ENCODE measurements around the gene TBCK. TPM values are rescaled to one million over a fixed set of nuclear protein-coding genes. Genes with fewer than 3 reads are reported as not detected.

Gene TBCK
- total and polyA plus RNA-seq, 2 donors (not counting 3 experiments of a cell fraction or from before 2014, with no cell fraction given), result 18.2 to 38.6 TPM

GRCh38 chr4:106186201-106186600 is 129.8 kb downstream of the TBCK start:
- no peaks in the 10 kb centered on the region for H3K9me1 ChIP-seq (replicated peaks; ENCODE audit: control insufficient read depth, extremely low read depth, insufficient read depth, low read length)
- TF ChIP-seq EZH2 (IDR thresholded peaks at IDR 0.05; ENCODE audit: borderline replicate concordance, low read depth, low read length, severe bottlenecking) (no peak), GATA2 (IDR thresholded peaks at IDR 0.05; ENCODE audit: insufficient read depth, insufficient read length, low read depth, low read length) (no peak), MYC (IDR thresholded peaks at IDR 0.05; ENCODE audit: low read depth, low read length) (no peak), CTCF (IDR thresholded peaks at IDR 0.05; ENCODE audit: extremely low read depth in 1 of 2, insufficient read depth in 1 of 2, low read depth in 1 of 2, low read length in 2 of 2) (no peak), POLR2AphosphoS5 (IDR thresholded peaks at IDR 0.05; ENCODE audit: insufficient read depth, low read depth, low read length) (no peak), POLR2A (IDR thresholded peaks at IDR 0.05; ENCODE audit: low read depth, low read length) (no peak), JUN (IDR thresholded peaks at IDR 0.05; ENCODE audit: borderline replicate concordance, insufficient read depth, insufficient read length, low read depth) (no peak), FOS (IDR thresholded peaks at IDR 0.05; ENCODE audit: borderline replicate concordance, insufficient read depth, low read length) (no peak)
- DNase-seq (ENCODE audit: low read depth, low spot score), result no peak
- BruUV-seq (replicated peaks), result no TSS peak
- no peak overlapping the region for H3K4me2 ChIP-seq (ENCODE audit: insufficient read depth, low read length)
- H3K27ac ChIP-seq (ENCODE audit: insufficient read depth, low read depth, low read length), result no peak overlapping the region
- H2AFZ ChIP-seq (ENCODE audit: low read depth, low read length), result no peak overlapping the region
- no peaks in the 10 kb centered on the region for H3K27me3 ChIP-seq (ENCODE audit: control insufficient read depth in 2 of 2, insufficient read depth in 2 of 2, low read length in 2 of 2)
- H3K79me2 ChIP-seq (ENCODE audit: control insufficient read depth, insufficient read depth, low read length), result no peaks in the 10 kb centered on the region
- ChIA-PET POLR2A (no interaction called here), CTCF (no interaction called here)
- H3K4me1 ChIP-seq (ENCODE audit: control insufficient read depth, extremely low read depth, insufficient read depth, low read length), result no peaks in the 10 kb centered on the region
- no peak overlapping the region for H3K4me3 ChIP-seq (replicated peaks in 1 of 3; ENCODE audit: insufficient read depth in 1 of 3, low read depth in 1 of 3, low read length in 3 of 3)
- intact Hi-C loops (cut with micrococcal nuclease) (no loop called here), dilution Hi-C loops (cut with MboI; ENCODE audit: extremely low pct_ligation_motif_present, low sequenced_read_pairs) (no loop called here)
- H3K9me3 ChIP-seq (replicated peaks; ENCODE audit: control insufficient read depth, insufficient read depth, low read length), result no peaks in the 10 kb centered on the region
- no peak overlapping the region for H3K9ac ChIP-seq (replicated peaks; ENCODE audit: extremely low read depth, insufficient read depth, low read length)
- H4K20me1 ChIP-seq (replicated peaks; ENCODE audit: control insufficient read depth, extremely low read depth, insufficient read depth, low read length), result no peaks in the 10 kb centered on the region
- no peaks in the 10 kb centered on the region for H3K36me3 ChIP-seq (ENCODE audit: control insufficient read depth in 2 of 2, extremely low read depth in 1 of 2, insufficient read depth in 2 of 2, low read length in 2 of 2)
- no peak for FAIRE-seq
